OCI-LY3 (cell line): ENCODE data around the gene PRKAA2.

Experiments used
- H2AFZ ChIP-seq: fragments of 200-600, 300-600 bp; shearing (Covaris generic); 2 replicates; pipeline ENCODE4 v1.6.0; 2014; ENCODE audit warnings: antibody characterized with exemption, low read depth, low read length
- H3K27ac ChIP-seq: fragments of 200-600, 300-600 bp; sonication (generic); 2 replicates; pipeline ENCODE4 v1.5.1; 2014; ENCODE audit warnings: mild to moderate bottlenecking, low read length, moderate library complexity, mixed read lengths
- H3K27me3 ChIP-seq: fragments of 200-600, 300-600 bp; sonication (generic); 2 replicates; pipeline ENCODE4 v1.6.1; 2014; ENCODE audit warnings: low read depth, low read length, mixed read lengths
- H3K36me3 ChIP-seq: fragments of 200-600, 300-600 bp; sonication (generic); replicated peaks from 2 replicates; pipeline ENCODE3; 2014; ENCODE audit warnings: low read depth, low read length, mixed read lengths
- H3K4me1 ChIP-seq: fragments of 300-600, 200-600 bp; sonication (generic); 2 replicates; pipeline ENCODE4 v1.6.1; 2014; ENCODE audit warnings: low read length, mixed read lengths
- H3K4me2 ChIP-seq: fragments of 200-600, 300-600 bp; sonication (generic); 2 replicates; pipeline ENCODE4 v1.6.1; 2014; ENCODE audit warnings: low read length, mixed read lengths
- H3K4me3 ChIP-seq: fragments of 300-600, 200-600 bp; sonication (generic); 2 replicates; pipeline ENCODE4 v1.5.1; 2014; ENCODE audit warnings: antibody characterized with exemption, mild to moderate bottlenecking, low read length, moderate library complexity
- H3K79me2 ChIP-seq: fragments of 300-600, 200-600 bp; shearing (Covaris generic); 2 replicates; pipeline ENCODE4 v1.6.1; 2014; ENCODE audit warnings: mild to moderate bottlenecking, low read length, mixed read lengths
- H3K9ac ChIP-seq: fragments of 300-600, 200-600 bp; shearing (Covaris generic); 2 replicates; pipeline ENCODE4 v1.6.0; 2014; ENCODE audit warnings: mild to moderate bottlenecking, low read length, moderate library complexity
- H3K9me3 ChIP-seq: fragments of 200-600, 300-600 bp; shearing (Covaris generic); 2 replicates; pipeline ENCODE4 v1.6.1; 2014; ENCODE audit warnings: low read length, mixed read lengths; ENCODE audit not compliant: insufficient read depth
- H4K20me1 ChIP-seq: fragments of 200-600, 300-600 bp; sonication (generic); 2 replicates; pipeline ENCODE4 v1.6.1; 2016; ENCODE audit warnings: low read length, mixed read lengths; ENCODE audit not compliant: insufficient read depth
- CTCF ChIP-seq: fragments of 200-600, 300-600 bp; sonication (generic); IDR thresholded peaks from 2 replicates; pipeline ENCODE4 v1.5.1; 2014; ENCODE audit warnings: antibody characterized with exemption, low read length, low read depth
- EZH2phosphoT487 ChIP-seq: fragments of 200-600 bp; shearing (Covaris generic); IDR thresholded peaks from 2 replicates; pipeline ENCODE4 v1.6.1; 2018; ENCODE audit warnings: antibody characterized with exemption, mixed run types, low read depth

The PRKAA2 gene

GRCh38 chr1:56639211-56639610, 5.9 kb upstream of the PRKAA2 start:
- no peak overlapping the region for H3K9ac ChIP-seq
- H2AFZ ChIP-seq, result no peak overlapping the region
- H3K4me2 ChIP-seq, result no peak overlapping the region
- H3K79me2 ChIP-seq, result no peaks in the 10 kb centered on the region
- TF ChIP-seq EZH2phosphoT487 (no peak), CTCF (no peak)
- no peak overlapping the region for H3K27ac ChIP-seq
- H3K4me3 ChIP-seq, result no peak overlapping the region
- no peaks in the 10 kb centered on the region for H3K36me3 ChIP-seq
- H3K27me3 ChIP-seq, result no peaks in the 10 kb centered on the region
- no peaks in the 10 kb centered on the region for H3K9me3 ChIP-seq
- H3K4me1 ChIP-seq, result no peaks in the 10 kb centered on the region
- H4K20me1 ChIP-seq, result no peaks in the 10 kb centered on the region

GRCh38 chr1:56643661-56644060, 1.5 kb upstream of the PRKAA2 start:
- TF ChIP-seq CTCF, result no peak
- no peak for TF ChIP-seq EZH2phosphoT487
- Histone ChIP-seq H3K4me2 (no peak overlapping the region), H3K27me3 (no peaks in the 10 kb centered on the region), H3K4me3 (no peak overlapping the region), H4K20me1 (no peaks in the 10 kb centered on the region), H3K9ac (no peak overlapping the region), H3K79me2 (no peaks in the 10 kb centered on the region), H3K27ac (no peak overlapping the region), H3K9me3 (no peaks in the 10 kb centered on the region), H3K36me3 (no peaks in the 10 kb centered on the region), H2AFZ (no peak overlapping the region), H3K4me1 (no peaks in the 10 kb centered on the region)

GRCh38 chr1:56644064-56644918, 823 bp upstream of the PRKAA2 start:
- Histone ChIP-seq H3K36me3 (no peaks in the 10 kb centered on the region), H3K27me3 (no peaks in the 10 kb centered on the region), H2AFZ (no peak overlapping the region), H3K9me3 (no peaks in the 10 kb centered on the region), H4K20me1 (no peaks in the 10 kb centered on the region), H3K9ac (no peak overlapping the region), H3K4me2 (no peak overlapping the region), H3K4me3 (no peak overlapping the region), H3K4me1 (no peaks in the 10 kb centered on the region), H3K27ac (no peak overlapping the region), H3K79me2 (no peaks in the 10 kb centered on the region)
- TF ChIP-seq EZH2phosphoT487, result no peak
- no peak for TF ChIP-seq CTCF

- Histone ChIP-seq H3K27me3 (no peaks in the 10 kb centered on the region), H3K27ac (no peak overlapping the region), H3K4me1 (no peaks in the 10 kb centered on the region), H4K20me1 (no peaks in the 10 kb centered on the region), H3K9ac (no peak overlapping the region), H3K4me3 (no peak overlapping the region), H3K9me3 (no peaks in the 10 kb centered on the region), H3K4me2 (no peak overlapping the region), H3K79me2 (no peaks in the 10 kb centered on the region), H2AFZ (no peak overlapping the region), H3K36me3 (no peaks in the 10 kb centered on the region)
- TF ChIP-seq CTCF (no peak), EZH2phosphoT487 (no peak)
Observed at GRCh38 chr1:56645677-56646305, 677 bp downstream of the PRKAA2 start.
